Heart right ventricle (tissue), 16 donors: ENCODE measurements around the gene TSN. TPM values are rescaled to one million over a fixed set of nuclear protein-coding genes. Genes with fewer than 3 reads are reported as not detected.

Source experiments
- ATAC-seq, 8 donors: fragments of 200-7000 bp; cut with Tn5 transposase; one replicate each; pipeline ENCODE4 v1.9.1; 2020; ENCODE audit warnings: mild to moderate bottlenecking in 8 of 8, moderate library complexity in 8 of 8, moderate number of reproducible peaks in 1 of 8
- DNase-seq, 2 donors: peaks; one replicate each; pipeline ENCODE4 v3.0.0-alpha.2; 2020
- H3K27ac ChIP-seq, 10 donors: fragments of 200-600 bp; sonication (generic) in 2 of 10; one replicate each; pipeline versions ENCODE4 v1.5.0 to v1.8.0; 2020 to 2022; ENCODE audit warnings: mild to moderate bottlenecking in 3 of 10
- H3K27me3 ChIP-seq, 7 donors: fragments of 200-600 bp; one replicate each; pipeline ENCODE4 v1.8.0; 2021 to 2022; ENCODE audit warnings: mild to moderate bottlenecking in 2 of 7
- H3K36me3 ChIP-seq, 9 donors: fragments of 200-600 bp; sonication (generic) in 1 of 9; one replicate each; pipeline versions ENCODE4 v1.5.0 to v1.8.0; 2020 to 2022; ENCODE audit warnings: mild to moderate bottlenecking in 2 of 9
- H3K4me1 ChIP-seq, 9 donors: fragments of 200-600 bp; sonication (generic) in 1 of 9; one replicate each; pipeline versions ENCODE4 v1.5.0 to v1.8.0; 2020 to 2022; ENCODE audit warnings: mild to moderate bottlenecking in 4 of 9
- H3K4me3 ChIP-seq, 10 donors: fragments of 200-600 bp; sonication (generic) in 2 of 10; one replicate each; pipeline versions ENCODE4 v1.5.0 to v1.8.0; 2020 to 2022; ENCODE audit warnings: mild to moderate bottlenecking in 7 of 10, moderate library complexity in 2 of 10
- H3K9me3 ChIP-seq, 11 donors: fragments of 200-600 bp in 10 of 11; sonication (generic) in 2 of 11; one replicate each; pipeline versions ENCODE4 v1.5.0 to v1.8.0; 2013 to 2022; ENCODE audit warnings: mild to moderate bottlenecking in 2 of 11, control low read depth in 1 of 11, moderate library complexity in 1 of 11
- CTCF ChIP-seq, 9 donors: fragments of 200-600 bp; sonication (generic) in 2 of 9; IDR thresholded peaks; one replicate each; pipeline versions ENCODE4 v1.5.0 to v1.8.0; 2021 to 2022; ENCODE audit warnings: antibody characterized with exemption in 9 of 9, mild to moderate bottlenecking in 5 of 9, moderate library complexity in 1 of 9
- WGBS, 2 donors: extraction: QIAGEN DNeasy Blood & Tissue Kit; methylation state at CpG; one replicate each; pipeline ENCODE4 v1.1.7; 2013; ENCODE audit warnings: inconsistent platforms in 1 of 2; 5-methylcytosine and 5-hydroxymethylcytosine counted together
- intact Hi-C, 10 donors: fragments of 100-400 bp; cut with DNase I; formaldehyde crosslinking; loops; one replicate each; pipeline versions ENCODE4 v1.11.1 to v1.14.2; 2022
- polyA plus RNA-seq, 2 donors: library from polyadenylated mRNA; stranded (reverse); fragments of 200-250 nt; gene quantifications; one replicate each; pipeline ENCODE4 v1.2.3, GENCODE V29; 2013
- total RNA-seq, 10 donors: library from RNA; stranded (reverse); fragmentation: NEBNext Ultra II Directional in 3 of 10; extraction: Animal tissue kit (Norgen Biotek cat#: 25700) in 3 of 10; gene quantifications; one replicate each; pipeline versions ENCODE4 v1.2.1 to v1.2.4, GENCODE V29; 2021 to 2023
- donor health status: Arrhythmogenic right ventricular cardiomyopathy.
- donor health status: ischemic (EF 13 %, LVEDD 7.1; RV severe dilation, severe dysfunction).
- donor health status: healthy with polysubstance abuse.
- donor health status: DM: no; HTN: yes; CAD: no.
- donor health status: DM: no; HTN: no; CAD: no.
- donor health status: ischemic (EF 25% LVEDD 6.9; RV normal size, moderate dysfunction).
- donor health status: ischemic (EF 25% LVEDD 5.7; RV mildly dilated, moderate dysfunction).
- donor health status: healthy.
- donor health status: DM: yes; HTN: yes; CAD: no.
- donor health status: Ischemic cardiomyopathy.
- donor health status: ischemic (EF 35%, LVEDD 5.7; RV mildly dilated, moderate dysfunction).
- donor health status: nonischemic (EF 11% LVEDD 7.7; RV severe dilation, severe dysfunction).
- donor health status: DM: yes; HTN: yes; CAD: no.
- donor health status: PGD.
- donor health status: ischemic (EF 29% LVEDD 5.4; RV normal size, mild dysfunction).
- donor health status: nonischemic (EF 23%, LVEDD 6.1; RV moderate dilation, normal function).

Gene TSN
- total and polyA plus RNA-seq, 12 donors, result 15.3 to 54.4 (median 47.3) TPM

GRCh38 chr2:121778741-121779487, 23.5 kb downstream of the TSN start:
- DNase-seq (no peak), ATAC-seq (no peak)
- no peak overlapping the region for H3K27ac ChIP-seq
- no peaks in the 10 kb centered on the region for H3K36me3 ChIP-seq
- peaks cover 0 to 3% (median 0%) of the 10 kb centered on the region in 7 donors for H3K27me3 ChIP-seq
- no peaks in the 10 kb centered on the region for H3K9me3 ChIP-seq
- intact Hi-C loops, result no loop called here
- 67 to 74% methylated on average over 7 of the region's 7 CpGs for WGBS, 2 donors
- H3K4me3 ChIP-seq, result no peak overlapping the region
- TF ChIP-seq CTCF (IDR thresholded peaks at IDR 0.05), result no peak
- H3K4me1 ChIP-seq, result no peaks in the 10 kb centered on the region

GRCh38 chr2:121783180-121783579, 27.7 kb downstream of the TSN start:
- Histone ChIP-seq H3K9me3 (peaks cover 0 to under 1% (median 0%) of the 10 kb centered on the region in 11 donors), H3K27me3 (peaks cover 0 to 16% (median 4%) of the 10 kb centered on the region in 7 donors), H3K4me1 (no peaks in the 10 kb centered on the region), H3K4me3 (no peak overlapping the region), H3K27ac (no peak overlapping the region), H3K36me3 (no peaks in the 10 kb centered on the region)
- intact Hi-C loops, result no loop called here
- TF ChIP-seq CTCF (IDR thresholded peaks at IDR 0.05), result no peak
- ATAC-seq, result no peak
- 67 to 71% methylated on average over 2 of the region's 2 CpGs for WGBS, 2 donors
- no peak for DNase-seq

- Histone ChIP-seq H3K4me3 (no peak overlapping the region), H3K36me3 (no peaks in the 10 kb centered on the region), H3K27me3 (peaks cover 0 to 22% (median 4%) of the 10 kb centered on the region in 7 donors), H3K27ac (no peak overlapping the region), H3K9me3 (peaks cover 0 to 13% (median 0%) of the 10 kb centered on the region in 11 donors), H3K4me1 (no peaks in the 10 kb centered on the region)
- 92 to 95% methylated on average over 1 of the region's 1 CpG for WGBS, 2 donors
- intact Hi-C loops, result no loop called here
- no peak for TF ChIP-seq CTCF (IDR thresholded peaks at IDR 0.05)
- ATAC-seq (no peak), DNase-seq (no peak)
Observed at GRCh38 chr2:121788685-121789084, 33.2 kb downstream of the TSN start.

GRCh38 chr2:121790276-121790956, 35.0 kb downstream of the TSN start:
- no peak overlapping the region for H3K27ac ChIP-seq
- H3K4me1 ChIP-seq, result no peaks in the 10 kb centered on the region
- ATAC-seq (no peak), DNase-seq (no peak)
- no peak for TF ChIP-seq CTCF (IDR thresholded peaks at IDR 0.05)
- 71 to 74% methylated on average over 5 of the region's 5 CpGs for WGBS, 2 donors
- intact Hi-C loops, result no loop called here
- H3K27me3 ChIP-seq, result peaks cover 0 to 22% (median 4%) of the 10 kb centered on the region in 7 donors
- H3K9me3 ChIP-seq, result peaks cover 0 to 13% (median 0%) of the 10 kb centered on the region in 11 donors
- no peaks in the 10 kb centered on the region for H3K36me3 ChIP-seq
- no peak overlapping the region for H3K4me3 ChIP-seq
